Midbrain (tissue), 1 donor: ENCODE measurements around the gene EPB41L4A.

Source experiments
- DNase-seq: peaks from one replicate; lab custom pipeline; 2025; lab: John Stamatoyannopoulos, UW

EPB41L4A gene

GRCh38 chr5:112353678-112354077, 65.4 kb downstream of the EPB41L4A start:
- no peak for DNase-seq

DNA sequence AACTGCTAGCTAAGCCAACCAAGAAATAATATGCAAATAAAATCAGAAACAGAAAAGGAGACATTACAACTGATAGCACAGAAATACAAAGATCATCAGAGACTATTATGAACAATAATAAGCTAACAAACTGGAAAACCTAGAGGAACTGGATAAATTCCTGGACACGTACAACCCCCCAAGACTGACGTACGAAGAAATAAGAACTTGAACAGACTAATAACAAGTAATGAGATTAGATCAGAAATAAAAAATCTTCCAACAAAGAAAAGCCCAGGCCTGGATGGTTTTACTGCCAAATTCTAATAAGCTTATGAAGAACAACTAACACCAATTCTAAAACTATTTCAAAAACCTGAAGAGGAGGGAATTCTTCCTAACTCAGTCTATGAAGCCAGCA, 67.9 kb downstream of the EPB41L4A start:
- no peak for DNase-seq

DNA sequence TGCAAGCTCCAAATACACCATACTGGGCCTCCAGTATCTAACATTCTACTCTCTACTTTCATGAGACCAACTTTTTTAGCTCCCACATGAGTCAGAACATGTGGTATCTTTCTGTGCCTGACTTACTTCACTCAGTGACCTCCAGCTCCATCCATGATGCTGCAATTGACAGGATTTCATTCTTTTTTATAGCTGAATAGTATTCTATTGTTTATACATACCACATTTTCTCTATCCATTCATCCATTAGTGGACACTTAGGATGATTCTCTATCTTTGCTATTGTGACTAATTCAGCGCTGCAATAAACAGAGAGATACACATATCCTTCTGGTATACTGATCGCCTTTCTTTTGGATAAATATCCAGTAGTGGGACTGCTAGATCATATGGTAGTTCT, 68.5 kb downstream of the EPB41L4A start:
- no peak for DNase-seq

DNA sequence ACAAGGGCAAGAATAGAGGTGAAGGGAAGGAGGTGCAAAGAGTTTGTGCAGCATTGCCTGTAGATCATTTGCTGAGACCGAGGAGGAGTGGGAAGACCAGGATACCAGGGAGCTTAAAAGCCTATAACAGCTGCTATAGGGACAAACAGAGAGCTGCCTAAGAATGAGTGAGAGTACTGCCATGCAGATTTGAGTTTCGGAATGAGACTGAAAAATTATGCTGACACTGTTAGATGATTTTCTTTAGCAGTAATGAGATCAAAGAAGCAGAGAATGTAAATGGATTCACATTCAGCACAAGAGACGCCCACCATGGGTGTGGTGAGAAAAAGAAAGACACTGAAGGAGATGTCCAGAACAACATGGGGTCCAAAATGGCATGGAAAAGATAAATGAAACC, 69.7 kb downstream of the EPB41L4A start:
- DNase-seq: no peak

DNA sequence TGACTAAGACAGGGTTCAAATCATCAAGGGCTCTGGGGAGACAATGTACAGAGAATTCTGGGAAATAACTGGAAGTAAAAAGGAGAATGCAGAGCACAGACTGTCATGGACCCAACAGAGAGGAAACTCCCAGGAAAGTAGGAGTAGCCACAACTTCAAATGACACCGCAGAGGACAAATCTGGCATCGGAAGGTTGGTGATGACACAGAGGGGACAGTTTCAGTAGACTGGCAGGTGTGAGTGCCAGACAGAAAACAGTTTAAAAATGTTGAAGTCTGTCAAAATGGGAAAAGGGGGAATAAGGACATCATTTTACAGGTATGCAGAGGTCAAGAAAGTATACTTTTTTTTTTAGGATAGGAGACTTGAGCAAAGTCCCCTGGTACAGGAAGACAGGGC, 70.2 kb downstream of the EPB41L4A start:
- no peak for DNase-seq

- DNase-seq: no peak
Observed at GRCh38 chr5:112348387-112348786, 70.7 kb downstream of the EPB41L4A start.

GRCh38 chr5:112346411-112347044, 72.5 kb downstream of the EPB41L4A start:
- DNase-seq: no peak

DNA sequence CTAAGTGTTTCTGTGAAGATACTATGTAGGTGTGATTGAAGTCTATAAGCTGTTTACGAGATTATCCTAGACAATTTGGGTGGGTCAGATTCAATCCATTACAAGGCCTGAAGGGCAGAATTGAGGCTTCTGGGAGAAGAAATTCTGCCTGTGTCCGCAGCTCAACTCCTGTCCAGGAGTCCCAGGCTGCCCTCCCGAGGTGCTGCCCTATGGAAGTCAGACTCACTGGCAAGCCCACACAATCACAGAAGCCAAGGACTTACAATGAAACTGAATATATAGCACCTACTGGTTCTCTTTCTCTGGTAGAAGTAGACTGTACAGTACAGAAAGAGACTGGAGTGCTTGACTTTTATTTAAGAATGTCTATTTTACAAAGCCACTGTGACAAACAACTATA, 74.5 kb downstream of the EPB41L4A start:
- no peak for DNase-seq

- no peak for DNase-seq
Observed at GRCh38 chr5:112342389-112342788, 76.7 kb downstream of the EPB41L4A start.

DNA sequence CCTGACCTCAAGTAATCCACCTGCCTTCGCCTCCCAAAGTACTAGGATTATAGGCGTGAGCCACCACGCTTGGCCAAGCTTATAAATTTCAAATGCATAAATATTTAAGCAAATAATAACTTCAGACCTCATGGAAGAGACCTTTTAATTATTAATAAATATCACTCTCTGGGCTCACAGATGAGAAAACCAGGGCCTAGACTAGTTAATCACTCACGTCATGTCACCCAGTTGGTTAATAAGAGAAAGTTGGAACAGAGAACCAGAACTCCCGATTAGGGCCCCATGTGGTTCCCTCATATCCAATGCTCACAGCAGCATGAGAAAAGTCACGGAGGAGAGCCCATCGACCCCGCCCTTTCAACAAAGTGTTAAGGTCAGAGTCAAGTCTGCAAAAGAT, 79.3 kb downstream of the EPB41L4A start:
- DNase-seq: no peak

GRCh38 chr5:112338681-112339337, 80.3 kb downstream of the EPB41L4A start:
- DNase-seq: peak; percentile 1

- DNase-seq: no peak
Observed at GRCh38 chr5:112333331-112333781, 85.7 kb downstream of the EPB41L4A start.

GRCh38 chr5:112331892-112332291, 87.2 kb downstream of the EPB41L4A start:
- no peak for DNase-seq

DNA sequence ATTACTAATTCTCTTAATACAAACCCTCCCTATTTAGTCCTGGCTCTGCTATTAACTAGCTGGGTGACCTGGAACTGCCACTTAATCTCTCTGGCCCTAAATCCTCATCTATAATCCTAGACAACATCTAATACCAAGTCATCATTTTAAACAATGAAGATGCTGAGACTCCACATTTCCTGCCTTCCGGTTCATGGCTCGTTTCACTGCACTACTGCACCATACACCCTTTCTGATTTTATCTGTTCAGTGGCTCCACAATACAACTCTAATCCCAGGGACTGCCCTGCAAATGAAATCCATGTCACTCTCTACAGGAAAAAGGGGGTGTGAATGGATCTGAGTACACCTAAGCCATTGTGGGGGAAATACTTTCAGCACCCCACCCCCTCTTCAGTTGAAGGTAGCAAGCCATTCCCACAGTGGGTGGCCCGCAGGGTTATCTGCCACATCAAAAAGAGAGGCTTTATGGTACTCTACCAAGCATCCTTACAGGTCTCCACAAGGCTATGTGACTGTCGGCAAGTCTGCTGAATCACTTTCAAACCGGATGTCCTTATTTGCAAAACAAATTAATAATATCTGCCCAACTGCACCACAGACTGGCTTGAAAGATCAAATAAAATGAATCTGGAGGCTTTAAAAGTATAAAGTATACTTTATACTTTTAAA, 89.5 kb downstream of the EPB41L4A start:
- no peak for DNase-seq

GRCh38 chr5:112323166-112323565, 95.9 kb downstream of the EPB41L4A start:
- no peak for DNase-seq

DNA sequence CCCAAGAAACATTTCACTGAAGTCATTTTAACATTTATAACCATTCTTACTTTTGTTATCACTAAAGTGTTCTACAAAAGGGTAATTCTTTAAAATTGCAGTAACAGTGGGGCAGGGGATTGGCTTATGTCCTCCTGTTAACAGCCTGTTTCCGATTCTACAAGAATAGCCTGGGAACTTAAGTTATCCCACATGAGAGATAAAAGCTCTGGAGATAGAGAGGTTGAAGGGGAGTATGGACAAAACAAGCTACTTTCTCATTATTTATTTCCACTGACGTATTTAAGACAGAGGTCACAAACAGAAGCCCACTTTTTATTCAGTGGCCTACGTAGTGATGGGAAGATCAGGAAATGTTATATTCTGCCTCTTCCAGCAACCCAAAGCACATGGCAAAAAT, 98.7 kb downstream of the EPB41L4A start:
- DNase-seq: no peak

DNA sequence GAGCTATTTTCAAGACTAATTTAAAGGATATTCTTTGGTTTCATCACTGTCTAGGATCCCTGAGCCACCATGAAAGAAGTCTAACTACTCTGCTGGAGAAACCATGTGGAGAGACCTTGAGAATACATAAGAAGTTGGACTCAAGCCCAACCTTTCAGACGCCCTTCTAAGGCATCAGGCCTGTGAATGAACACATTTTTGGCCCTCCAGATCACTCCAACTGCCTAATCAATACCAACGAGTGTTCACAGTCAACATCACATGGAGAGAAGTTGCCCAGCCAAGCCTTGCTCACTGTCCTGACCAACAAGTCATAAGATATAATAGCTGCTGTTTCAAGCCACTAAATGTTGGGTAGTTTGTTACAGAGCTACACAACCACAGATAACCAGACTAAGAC, 100.7 kb downstream of the EPB41L4A start:
- DNase-seq: no peak

DNA sequence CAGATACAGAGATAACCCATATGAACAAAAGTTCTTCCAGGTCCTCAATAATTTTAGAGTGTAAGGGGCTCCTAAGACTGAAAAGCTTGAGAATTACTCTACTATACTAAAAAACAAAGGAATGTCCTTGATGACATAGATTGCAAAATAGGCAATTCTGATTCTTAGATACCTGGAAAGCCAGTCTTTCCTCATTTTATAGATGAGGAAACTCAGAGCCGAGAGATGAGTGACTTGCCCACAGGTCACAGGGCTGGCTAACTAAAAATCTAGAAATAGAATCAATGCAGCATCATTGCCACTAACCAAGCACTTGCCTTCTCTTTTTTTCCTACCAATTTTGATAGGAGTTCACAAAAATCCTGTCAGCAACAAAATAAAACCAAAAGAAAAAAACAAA, 101.2 kb downstream of the EPB41L4A start:
- DNase-seq: no peak

DNA sequence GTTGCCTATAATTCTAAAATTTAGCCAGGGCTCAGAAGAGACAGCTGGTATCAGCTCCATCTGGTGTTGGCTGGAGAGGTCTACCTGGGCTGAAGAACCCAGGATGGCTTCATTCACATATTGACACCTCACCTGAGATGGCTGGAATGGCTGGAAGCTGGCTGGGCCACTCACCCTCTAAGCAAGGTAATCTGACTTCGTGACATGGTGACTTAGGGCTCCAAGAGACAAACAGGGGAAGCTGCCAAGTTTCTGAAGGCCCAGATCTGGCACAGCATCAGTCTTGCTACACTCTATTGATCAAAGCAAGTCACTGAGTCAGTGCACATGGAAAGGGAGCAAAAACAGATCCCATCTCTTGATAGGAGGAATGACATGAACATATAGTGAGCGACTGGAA, 102.3 kb downstream of the EPB41L4A start:
- DNase-seq: no peak

DNA sequence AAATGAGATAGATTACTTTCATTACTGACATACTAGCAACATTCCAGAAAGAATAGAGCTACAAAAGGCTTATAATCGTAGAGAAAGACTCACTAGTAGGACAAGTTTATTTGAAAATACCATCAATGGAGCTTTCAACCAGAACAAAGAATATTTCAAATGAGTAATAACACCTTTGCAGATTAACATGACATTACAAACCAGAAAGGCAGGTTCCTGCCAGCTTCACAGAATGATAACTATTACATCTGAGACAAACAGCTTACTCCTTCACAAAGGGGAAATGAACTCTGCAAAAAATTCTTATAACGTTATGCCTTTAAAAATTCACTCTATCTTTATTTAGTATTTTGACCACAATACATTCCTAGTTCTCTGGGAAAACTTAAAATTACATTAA, 103.1 kb downstream of the EPB41L4A start:
- DNase-seq: no peak

- DNase-seq: no peak
Observed at GRCh38 chr5:112312295-112313275, 106.5 kb downstream of the EPB41L4A start.

DNA sequence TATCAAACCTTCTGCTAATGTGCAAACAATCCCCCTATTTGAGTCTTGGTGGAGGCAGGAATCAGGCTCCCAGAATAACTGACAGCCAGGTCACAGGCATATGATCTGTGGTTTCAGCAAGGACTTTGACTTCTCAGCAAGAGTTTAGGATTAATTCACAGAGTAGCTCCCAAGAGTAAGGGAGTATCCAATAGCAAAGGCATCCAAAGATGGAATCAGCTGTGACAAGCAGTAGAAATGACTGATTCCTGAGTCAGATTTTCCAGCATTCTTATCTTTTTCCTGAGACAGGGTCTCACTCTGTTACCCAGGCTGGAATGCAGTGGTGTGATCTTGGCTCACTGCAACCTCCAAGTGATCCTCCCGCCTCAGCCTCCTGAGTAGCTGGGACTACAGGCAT, 108.3 kb downstream of the EPB41L4A start:
- DNase-seq: no peak
